Forelimb muscle (tissue), 1 donor: ENCODE results near the gene TBX5. TPM values are rescaled to one million over a fixed set of nuclear protein-coding genes. Genes with fewer than 3 reads are reported as not detected.

ENCODE experiments used
- DNase-seq: peaks from one replicate; pipeline ENCODE4 v3.0.0-alpha.2; 2013; ENCODE audit warnings: low read depth
- polyA plus RNA-seq: library from polyadenylated mRNA; unstranded; fragments of 120-200 nt; gene quantifications from one replicate; pipeline ENCODE4 v1.2.1, GENCODE V29; 2013; ENCODE audit not compliant: insufficient read length

The TBX5 gene
- polyA plus RNA-seq, 1 donor, result 3.6 TPM

DNA sequence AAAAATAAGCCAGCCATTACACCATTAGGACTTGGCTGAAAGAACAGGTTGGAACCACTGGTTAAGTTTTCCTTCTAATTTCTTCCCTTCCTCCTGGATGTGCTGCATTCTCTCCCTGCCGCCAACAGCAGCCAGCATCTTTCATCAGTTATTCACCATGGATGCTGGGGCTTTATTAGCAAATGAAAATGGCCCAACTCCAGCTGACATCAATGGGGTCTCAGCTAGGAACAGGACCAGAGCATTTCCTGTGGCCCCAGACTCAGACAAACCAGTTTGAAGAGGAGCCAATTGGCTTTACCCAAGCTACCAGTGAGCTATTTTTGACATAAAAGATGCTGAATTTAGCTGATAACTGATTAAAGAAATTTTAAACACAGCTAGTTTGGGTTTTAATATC, 26.0 kb upstream of the TBX5 start:
- DNase-seq, result no peak

DNA sequence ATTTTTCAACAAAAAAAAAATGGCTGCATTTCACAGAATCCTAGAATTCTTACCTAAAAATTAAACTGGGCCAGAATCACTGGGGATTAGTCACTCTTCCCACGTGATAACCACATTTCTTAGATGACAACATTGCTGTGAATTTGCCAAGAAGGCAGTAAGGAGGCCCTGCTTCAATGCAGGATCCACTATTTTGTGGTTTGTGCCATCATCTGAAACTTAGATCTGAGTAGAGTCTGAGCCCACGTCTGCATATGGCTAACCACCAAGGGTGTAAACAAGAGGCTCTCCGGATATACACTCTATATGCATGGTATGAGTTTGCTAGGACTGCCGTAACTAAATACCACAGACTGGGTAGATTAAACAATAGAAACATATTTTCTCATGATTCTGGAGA, 24.4 kb upstream of the TBX5 start:
- DNase-seq, result no peak

DNA sequence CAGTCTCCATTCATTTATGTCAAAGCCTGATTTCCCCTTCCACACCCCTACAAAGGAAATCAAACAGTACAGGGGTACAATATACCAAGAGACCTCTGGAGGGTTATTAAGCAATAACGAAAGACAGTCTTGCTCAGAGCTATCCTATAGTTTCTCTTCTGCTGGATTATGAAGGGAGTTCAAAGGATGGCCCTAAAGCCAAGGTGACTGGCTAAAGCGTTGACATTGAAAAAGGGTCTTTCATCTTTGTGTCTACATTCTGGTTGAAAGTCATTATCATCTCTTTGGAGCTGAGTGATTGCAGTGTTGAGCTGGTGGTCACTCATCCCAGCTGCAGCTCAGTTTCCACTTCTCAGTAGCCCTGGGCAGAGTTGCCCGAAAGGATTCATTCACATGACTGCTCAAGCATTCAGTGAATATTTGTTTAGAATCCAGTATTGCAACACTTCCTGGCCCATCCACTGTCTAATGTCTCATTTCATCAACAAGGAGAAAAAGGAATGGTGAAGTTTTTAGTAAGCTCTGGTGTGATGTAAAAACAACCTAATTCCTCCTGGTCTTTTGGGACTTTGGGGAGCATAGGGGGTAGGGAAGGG, 19.2 kb upstream of the TBX5 start:
- no peak for DNase-seq

DNA sequence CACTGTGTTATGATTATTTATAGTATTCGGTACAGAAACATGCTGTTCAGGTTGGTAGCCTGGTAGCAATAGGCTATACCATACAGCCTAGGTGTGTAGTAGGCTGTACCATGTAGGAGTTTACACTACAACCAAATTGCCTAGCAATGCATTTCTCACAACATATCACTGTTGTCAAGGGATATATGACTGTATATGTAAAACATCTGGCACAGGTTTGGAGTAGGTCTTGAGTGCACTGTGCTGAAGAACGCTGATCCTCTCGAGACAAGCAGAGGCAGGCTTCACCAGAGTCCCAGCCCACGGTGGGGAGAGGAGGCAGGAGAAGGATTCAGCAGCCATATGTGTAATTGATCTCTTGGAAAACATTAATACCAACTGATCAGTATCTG, 15.0 kb upstream of the TBX5 start:
- no peak for DNase-seq

GRCh38 chr12:114420182-114420943, 14.4 kb upstream of the TBX5 start:
- no peak for DNase-seq

- DNase-seq, result no peak
Observed at GRCh38 chr12:114416028-114416427, 10.1 kb upstream of the TBX5 start.

- no peak for DNase-seq
Observed at GRCh38 chr12:114415525-114415868, 9.6 kb upstream of the TBX5 start.

DNA sequence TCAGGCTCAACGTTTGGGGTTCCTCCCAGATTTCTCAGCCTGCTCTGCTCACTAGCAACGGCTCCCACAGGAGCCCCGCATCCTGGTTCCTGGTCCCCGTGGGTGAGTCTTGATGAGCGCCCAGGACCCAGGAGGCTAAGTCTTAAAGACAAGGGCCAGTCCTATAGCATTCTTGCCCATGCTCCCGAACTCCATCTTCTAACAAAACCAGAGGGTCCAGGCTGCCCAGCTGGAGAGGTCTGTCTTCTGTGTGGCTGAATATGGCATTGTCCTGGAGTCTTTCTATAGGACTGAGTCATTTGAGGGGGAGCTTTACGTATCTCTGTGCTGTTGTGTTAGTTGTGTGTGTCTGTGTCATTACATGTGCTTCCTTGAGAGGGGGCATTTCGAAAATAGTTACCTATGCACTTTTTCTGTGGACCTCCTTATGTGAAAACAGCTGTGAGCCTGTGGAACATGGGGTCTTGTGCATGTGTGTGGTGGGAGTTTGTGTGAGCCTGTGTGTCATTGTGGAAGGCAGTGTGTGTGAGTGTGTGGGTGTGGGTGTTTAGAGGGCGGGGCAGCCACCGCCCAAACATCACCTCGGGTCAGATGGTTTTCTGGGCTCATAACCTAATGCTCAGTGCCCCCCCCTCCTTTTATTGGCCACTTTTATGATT, 9.1 kb upstream of the TBX5 start:
- DNase-seq, result no peak

GRCh38 chr12:114414031-114414865, 8.3 kb upstream of the TBX5 start:
- DNase-seq, result no peak

- DNase-seq, result no peak
Observed at GRCh38 chr12:114412825-114413749, 7.1 kb upstream of the TBX5 start.

DNA sequence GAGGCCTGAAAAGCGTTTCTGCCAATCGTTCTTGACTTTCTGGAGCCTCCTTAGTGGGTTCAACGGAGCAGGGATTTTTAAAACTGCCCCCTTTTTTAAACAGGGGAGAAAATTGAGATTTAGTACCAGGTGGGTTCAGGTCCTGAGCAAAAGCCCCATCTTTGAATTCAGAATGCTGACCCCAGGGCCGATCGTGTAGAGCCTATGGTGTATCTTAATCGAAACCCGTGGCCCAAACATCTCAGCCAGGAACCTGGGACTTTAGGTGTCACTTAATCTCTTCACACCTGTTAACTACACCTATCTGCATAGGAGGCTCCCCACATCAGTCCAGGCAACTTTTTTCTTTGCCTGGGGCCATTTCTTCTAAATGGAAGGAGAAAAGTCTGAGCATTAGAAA, 6.4 kb upstream of the TBX5 start:
- DNase-seq, result no peak

DNA sequence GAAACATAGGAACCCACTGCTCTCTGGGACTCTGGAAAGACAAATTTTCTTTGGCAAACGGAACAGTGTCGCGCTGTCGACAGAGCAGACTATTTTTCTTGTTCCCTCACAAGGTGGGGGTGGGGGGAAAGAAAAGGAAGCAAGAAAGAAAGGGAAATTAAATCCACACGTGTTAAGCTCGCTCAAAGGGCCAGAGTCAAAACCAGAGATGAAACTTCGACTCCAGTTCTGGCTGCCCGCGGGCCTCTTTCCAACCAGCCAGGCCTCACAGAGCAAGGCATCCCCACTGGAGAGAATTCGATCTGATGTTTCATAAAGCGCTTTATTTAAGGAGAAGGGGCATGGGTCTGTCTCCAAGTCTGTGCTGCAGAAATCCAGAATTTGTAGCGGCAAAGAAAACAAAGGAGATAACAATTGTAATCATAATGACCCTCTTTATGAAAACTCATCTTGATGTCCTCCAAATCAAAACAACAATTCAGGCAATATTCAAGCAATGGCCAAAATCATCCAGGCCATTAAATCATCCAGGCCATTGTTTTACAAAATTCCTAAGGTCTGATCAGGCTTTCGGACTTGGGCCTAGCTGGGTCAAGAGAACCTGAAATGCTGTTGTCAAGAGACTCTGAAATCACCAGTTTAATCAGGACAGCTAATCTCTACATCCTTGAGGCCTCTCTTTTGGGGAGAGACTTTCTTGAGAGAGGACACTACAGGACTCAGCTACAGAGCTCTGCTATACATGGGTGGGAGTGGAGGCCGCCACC, 5.3 kb upstream of the TBX5 start:
- DNase-seq, result no peak

DNA sequence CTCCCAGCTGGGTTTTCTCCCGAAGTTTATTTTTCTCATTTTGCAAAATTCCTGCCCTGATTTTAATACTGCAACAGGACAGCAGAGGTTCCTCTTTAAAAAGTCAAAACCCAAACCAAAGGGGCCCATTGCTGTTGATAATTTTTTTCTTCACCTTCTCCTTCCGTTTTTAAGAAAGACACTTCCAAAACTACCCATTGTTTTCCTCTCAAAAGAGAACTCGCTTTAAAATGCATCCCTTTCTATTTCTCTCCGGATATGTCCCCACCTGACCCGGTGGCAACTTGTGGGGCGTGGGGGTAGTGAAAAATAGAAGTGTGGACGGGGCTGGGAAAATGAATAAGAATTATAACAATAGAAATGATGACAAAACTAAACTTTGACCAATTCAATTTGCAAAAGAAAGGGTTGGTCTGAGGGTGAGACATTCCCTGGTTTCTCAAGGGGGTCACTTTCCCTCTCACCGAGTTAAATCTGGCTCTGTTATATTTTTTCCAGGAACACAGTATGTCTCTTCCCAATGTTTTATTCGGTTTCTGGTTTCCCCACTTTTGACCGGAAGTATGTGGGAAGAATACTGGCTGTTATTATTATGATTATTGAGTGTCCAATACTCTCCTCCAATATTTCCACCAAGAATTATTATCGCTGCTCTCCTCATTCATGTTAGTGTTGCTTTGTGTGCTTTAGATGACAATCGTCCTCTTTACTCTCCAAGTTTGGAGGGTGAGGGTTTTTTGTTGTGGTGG, 4.1 kb upstream of the TBX5 start:
- DNase-seq, result no peak

GRCh38 chr12:114408886-114409851, 3.2 kb upstream of the TBX5 start:
- no peak for DNase-seq

DNA sequence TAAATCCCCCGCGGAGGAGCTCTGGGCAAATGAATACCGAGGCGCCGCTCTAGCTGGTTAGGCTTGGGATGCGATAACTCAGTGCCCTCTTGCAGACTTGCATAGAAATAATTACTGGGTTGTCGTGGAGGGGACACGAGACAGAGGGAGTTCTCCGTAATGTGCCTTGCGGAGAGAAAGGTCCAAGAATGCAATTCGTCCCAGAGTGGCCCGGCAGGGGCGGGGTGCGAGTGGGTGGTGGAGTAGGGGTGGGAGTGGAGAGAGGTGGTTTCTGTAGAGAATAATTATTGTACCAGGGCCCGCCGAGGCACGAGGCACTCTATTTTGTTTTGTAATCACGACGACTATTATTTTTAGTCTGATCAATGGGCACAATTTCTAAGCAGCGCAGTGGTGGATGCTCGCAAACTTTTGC, 2.5 kb upstream of the TBX5 start:
- DNase-seq, result no peak

GRCh38 chr12:114407842-114408411, 2.0 kb upstream of the TBX5 start:
- DNase-seq, result no peak

DNA sequence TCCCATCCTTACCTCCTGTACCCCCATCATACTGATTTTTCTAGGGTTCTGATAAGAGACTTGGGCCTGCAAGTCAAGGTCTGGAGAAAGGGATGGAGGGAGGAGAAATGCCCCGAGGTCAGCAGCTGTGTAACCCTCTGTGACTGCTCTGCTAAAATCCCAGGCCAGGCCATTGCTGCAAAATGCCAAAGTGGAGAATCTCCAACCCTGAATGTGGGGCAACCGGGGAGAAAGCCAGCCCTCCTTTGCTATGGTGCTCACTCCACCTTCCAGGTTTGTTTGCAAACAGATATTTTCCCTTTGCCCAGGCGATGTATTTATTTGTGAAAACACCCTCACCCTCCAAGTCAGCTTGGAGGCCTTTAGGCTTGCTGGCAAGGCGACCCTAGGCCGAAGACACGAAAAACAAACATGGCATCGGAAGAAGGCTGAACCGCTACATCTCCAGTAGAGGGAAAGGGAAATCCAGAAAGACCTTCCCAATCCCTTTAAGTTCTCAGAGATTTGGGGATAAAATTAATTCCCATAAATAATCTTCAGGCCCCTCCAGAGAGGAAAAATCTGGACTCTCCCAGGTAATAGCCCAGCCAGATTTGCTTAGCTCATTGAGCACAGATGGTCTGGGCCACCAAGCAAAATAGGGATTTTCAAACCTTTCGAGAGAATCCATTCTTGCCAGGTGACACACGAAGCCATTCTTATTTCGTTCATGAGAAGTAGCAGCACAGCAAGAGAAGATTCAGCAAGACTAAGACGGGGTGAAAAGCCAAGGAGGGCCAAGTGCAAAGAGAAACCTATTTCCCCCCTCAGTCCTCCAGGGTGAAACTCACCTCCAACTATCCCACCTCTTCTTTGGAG, 1.3 kb upstream of the TBX5 start:
- DNase-seq, result no peak
